ENCODE measurements around the gene APOA1.

GRCh38 chr11:116885951-116886655 is 48.7 kb upstream of the APOA1 start:
- TF ChIP-seq POLR2AphosphoS5 (IDR thresholded peaks at IDR 0.05; ENCODE audit: insufficient read depth, low read depth, low read length) (no peak), CTCF (IDR thresholded peaks at IDR 0.05; ENCODE audit: extremely low read depth in 1 of 2, insufficient read depth in 1 of 2, low read depth in 1 of 2, low read length in 2 of 2) (no peak), POLR2A (IDR thresholded peaks at IDR 0.05; ENCODE audit: low read depth, low read length) (no peak)
- TF ChIP-seq, protein P1, sequence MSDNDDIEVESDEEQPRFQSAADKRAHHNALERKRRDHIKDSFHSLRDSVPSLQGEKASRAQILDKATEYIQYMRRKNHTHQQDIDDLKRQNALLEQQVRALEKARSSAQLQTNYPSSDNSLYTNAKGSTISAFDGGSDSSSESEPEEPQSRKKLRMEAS (IDR thresholded peaks at IDR 0.05; ENCODE audit: insufficient read depth, insufficient read length), result no peak

All from endothelial cell of umbilical vein (primary cell).